Endothelial cell of umbilical vein (primary cell): ENCODE data around the gene IRX3. TPM values are rescaled to one million over a fixed set of nuclear protein-coding genes. Genes with fewer than 3 reads are reported as not detected.

ENCODE experiments used
- BruUV-seq: library from RNA; stranded (reverse); fragments of 400-500 nt; replicated peaks from 2 replicates; lab custom pipeline; 2021; lab: Mats Ljungman, UMichigan
- CTCF ChIA-PET: fragments of 300-600, 350-600 bp; sonication (Branson Sonifier 250); formaldehyde crosslinking; loops from one replicate; lab custom pipeline; 2021; ENCODE audit warnings: antibody characterized with exemption, inconsistent platforms; lab: Charles Lee
- POLR2A ChIA-PET: fragments of 300-600, 350-600 bp; sonication (Branson Sonifier 250); formaldehyde crosslinking; loops from one replicate; lab custom pipeline; 2021; ENCODE audit warnings: antibody characterized with exemption, inconsistent platforms; lab: Charles Lee
- DNase-seq: peaks from one replicate; pipeline ENCODE4 v3.0.0-alpha.2; 2011; ENCODE audit warnings: low read depth, low spot score
- FAIRE-seq: peaks from 2 replicates; lab custom pipeline; 2011; peaks lifted over from hg19 to GRCh38; lab: Jason Lieb, UNC
- H2AFZ ChIP-seq: 2 replicates; pipeline ENCODE4 v1.6.0; 2012; ENCODE audit warnings: low read depth, low read length, control low read depth, inconsistent platforms
- H3K27ac ChIP-seq: 2 replicates; pipeline ENCODE4 v1.5.1; 2011; ENCODE audit warnings: low read depth, mild to moderate bottlenecking, control low read depth, low read length, moderate library complexity; ENCODE audit not compliant: insufficient read depth
- H3K27me3 ChIP-seq, 2 experiments: 2 replicates each; pipeline versions ENCODE4 v1.6.0 to v1.6.1; 2011; ENCODE audit warnings: low read length in 2 of 2, mixed read lengths in 1 of 2; ENCODE audit not compliant: control insufficient read depth in 2 of 2, insufficient read depth in 2 of 2
- H3K36me3 ChIP-seq, 2 experiments: 2 replicates in 1 of 2; 3 replicates in 1 of 2; pipeline ENCODE4 v1.5.1; 2011; ENCODE audit warnings: low read length in 2 of 2, mild to moderate bottlenecking in 1 of 2, moderate library complexity in 1 of 2; ENCODE audit not compliant: control insufficient read depth in 2 of 2, insufficient read depth in 2 of 2; ENCODE audit errors: extremely low read depth in 1 of 2
- H3K4me1 ChIP-seq: 3 replicates; pipeline ENCODE4 v1.5.1; 2011; ENCODE audit warnings: mild to moderate bottlenecking, low read length; ENCODE audit not compliant: control insufficient read depth, insufficient read depth; ENCODE audit errors: extremely low read depth
- H3K4me2 ChIP-seq: 2 replicates; pipeline ENCODE4 v1.6.1; 2011; ENCODE audit warnings: low read length, control low read depth, mixed read lengths; ENCODE audit not compliant: insufficient read depth
- H3K4me3 ChIP-seq, 3 experiments: fragments of 200-600 bp in 1 of 3; sonication (generic), shearing (Covaris generic) in 1 of 3; replicated peaks in 1 of 3; 2 replicates each; pipeline ENCODE4 v1.5.1; 2011 to 2016; ENCODE audit warnings: control low read depth in 3 of 3, low read length in 3 of 3, mild to moderate bottlenecking in 2 of 3, inconsistent platforms in 1 of 3, low read depth in 1 of 3, moderate library complexity in 1 of 3; ENCODE audit not compliant: insufficient read depth in 1 of 3
- H3K79me2 ChIP-seq: 2 replicates; pipeline ENCODE4 v1.6.0; 2012; ENCODE audit warnings: low read length, inconsistent platforms; ENCODE audit not compliant: control insufficient read depth, insufficient read depth
- H3K9ac ChIP-seq: replicated peaks from 2 replicates; pipeline ENCODE3; 2011; ENCODE audit warnings: low read length, control low read depth; ENCODE audit not compliant: insufficient read depth; ENCODE audit errors: extremely low read depth
- H3K9me1 ChIP-seq: replicated peaks from 3 replicates; pipeline ENCODE4 v1.6.0; 2011; ENCODE audit warnings: mild to moderate bottlenecking, low read length; ENCODE audit not compliant: control insufficient read depth, insufficient read depth; ENCODE audit errors: extremely low read depth
- H3K9me3 ChIP-seq: replicated peaks from 2 replicates; pipeline ENCODE4 v1.5.1; 2012; ENCODE audit warnings: low read length, inconsistent platforms; ENCODE audit not compliant: control insufficient read depth, insufficient read depth
- H4K20me1 ChIP-seq: replicated peaks from 2 replicates; pipeline ENCODE3; 2011; ENCODE audit warnings: mild to moderate bottlenecking, low read length; ENCODE audit not compliant: control insufficient read depth, insufficient read depth; ENCODE audit errors: extremely low read depth
- CTCF ChIP-seq, 2 donors: IDR thresholded peaks; 1 replicate in 1 of 2; 2 replicates in 1 of 2; pipeline ENCODE4 v1.5.1; 2011; ENCODE audit warnings: low read length in 2 of 2, mild to moderate bottlenecking in 2 of 2, moderate library complexity in 2 of 2, control low read depth in 1 of 2, inconsistent platforms in 1 of 2, low read depth in 1 of 2; ENCODE audit not compliant: insufficient read depth in 1 of 2; ENCODE audit errors: extremely low read depth in 1 of 2
- EZH2 ChIP-seq: IDR thresholded peaks from 2 replicates; pipeline ENCODE4 v1.6.1; 2012; ENCODE audit warnings: borderline replicate concordance, low read depth, mild to moderate bottlenecking, moderate library complexity, low read length, inconsistent platforms; ENCODE audit not compliant: severe bottlenecking
- JUN ChIP-seq: IDR thresholded peaks from 2 replicates; pipeline ENCODE4 v1.6.1; 2011; ENCODE audit warnings: borderline replicate concordance, low read depth; ENCODE audit not compliant: insufficient read length, insufficient read depth
- MAX ChIP-seq: IDR thresholded peaks from 2 replicates; pipeline ENCODE4 v1.6.1; 2011; ENCODE audit not compliant: insufficient read depth, insufficient read length
- POLR2AphosphoS5 ChIP-seq: IDR thresholded peaks from 2 replicates; pipeline ENCODE4 v1.6.1; 2012; ENCODE audit warnings: low read depth, mild to moderate bottlenecking, control low read depth, low read length, moderate library complexity; ENCODE audit not compliant: insufficient read depth
- dilution Hi-C: fragments of 300-500 bp; cut with MboI; formaldehyde crosslinking; loops from one replicate; pipeline ENCODE4 v1.15.0; 2019; ENCODE audit warnings: low sequenced_read_pairs; ENCODE audit not compliant: extremely low pct_ligation_motif_present
- intact Hi-C: fragments of 100-400 bp; cut with micrococcal nuclease; formaldehyde crosslinking; loops from one replicate; pipeline ENCODE4 v1.10.0; 2022
- polyA plus RNA-seq, 4 experiments: library from polyadenylated mRNA; depleted of rRNA in 3 of 4; stranded (reverse) in 3 of 4; unstranded in 1 of 4; fragments of >200 nt; gene quantifications; 2 replicates each; pipeline versions ENCODE4 v1.2.1 to v1.2.3, GENCODE V29; 2011 to 2012; ENCODE audit warnings: missing spikeins in 1 of 4
- total RNA-seq: library from RNA; stranded (reverse); gene quantifications from 2 replicates; pipeline ENCODE4 v1.2.3, GENCODE V29; 2021

IRX3 gene
- total and polyA plus RNA-seq, 2 donors (not counting 3 experiments of a cell fraction or from before 2014, with no cell fraction given), result not detected

GRCh38 chr16:54277845-54278703, 8.5 kb downstream of the IRX3 start:
- CTCF ChIA-PET, result interaction anchor here (1.1 kb wide), 1 partner anchor 10 kb away, joined by 3 read pairs; no protein-coding TSS in a partner anchor

More at GRCh38 chr16:54277845-54278703, 8.5 kb downstream of the IRX3 start:
- no peaks in the 10 kb centered on the region for H4K20me1 ChIP-seq
- BruUV-seq, result no TSS peak
- H3K9me1 ChIP-seq, result no peaks in the 10 kb centered on the region
- TF ChIP-seq CTCF (IDR thresholded peaks at IDR 0.05; ENCODE audit: extremely low read depth in 1 of 2, insufficient read depth in 1 of 2, low read depth in 1 of 2, low read length in 2 of 2) (no peak), EZH2 (no peak), MAX (no peak), POLR2AphosphoS5 (no peak), JUN (no peak)
- POLR2A ChIA-PET, result no interaction called here
- intact Hi-C loops, result no loop called here
- H3K4me2 ChIP-seq, result no peak overlapping the region
- DNase-seq (no peak), FAIRE-seq (no peak)
- no peak overlapping the region for H3K27ac ChIP-seq
- no peaks in the 10 kb centered on the region for H3K4me1 ChIP-seq
- H3K9ac ChIP-seq, result no peak overlapping the region
- dilution Hi-C loops, result no loop called here
- H3K4me3 ChIP-seq, result no peak overlapping the region
- no peak overlapping the region for H2AFZ ChIP-seq
- H3K27me3 ChIP-seq, result peaks cover 23 to 30% of the 10 kb centered on the region in 2 experiments
- no peaks in the 10 kb centered on the region for H3K79me2 ChIP-seq
- no peaks in the 10 kb centered on the region for H3K9me3 ChIP-seq
- H3K36me3 ChIP-seq, result no peaks in the 10 kb centered on the region
